Activated naive CD4-positive, alpha-beta T cell treated with anti-CD3 and anti-CD28 coated beads, Interleukin-2, amount 50 U/mL, for 16 hours (primary cell): Measurements from ENCODE around the gene RERGL.
"Not testable (repeated sequence)": the region's sequence is repeated elsewhere in the genome, so short reads cannot be mapped to it uniquely, and the experiment has no call there.

Experiments used
- DNase-seq: peaks from one replicate; pipeline ENCODE4 v3.0.0-alpha.2; 2020

RERGL gene, protein sequence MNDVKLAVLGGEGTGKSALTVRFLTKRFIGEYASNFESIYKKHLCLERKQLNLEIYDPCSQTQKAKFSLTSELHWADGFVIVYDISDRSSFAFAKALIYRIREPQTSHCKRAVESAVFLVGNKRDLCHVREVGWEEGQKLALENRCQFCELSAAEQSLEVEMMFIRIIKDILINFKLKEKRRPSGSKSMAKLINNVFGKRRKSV

GRCh38 chr12:18090093-18090492 is at the start of gene RERGL:
Gene RERGL (minus strand): TSS chr12:18090193. CDS start chr12:18090140, 53 bp downstream.
- DNase-seq: no peak

- no peak for DNase-seq
Measured at GRCh38 chr12:18139254-18139653, 49.3 kb upstream of the RERGL start.

DNA sequence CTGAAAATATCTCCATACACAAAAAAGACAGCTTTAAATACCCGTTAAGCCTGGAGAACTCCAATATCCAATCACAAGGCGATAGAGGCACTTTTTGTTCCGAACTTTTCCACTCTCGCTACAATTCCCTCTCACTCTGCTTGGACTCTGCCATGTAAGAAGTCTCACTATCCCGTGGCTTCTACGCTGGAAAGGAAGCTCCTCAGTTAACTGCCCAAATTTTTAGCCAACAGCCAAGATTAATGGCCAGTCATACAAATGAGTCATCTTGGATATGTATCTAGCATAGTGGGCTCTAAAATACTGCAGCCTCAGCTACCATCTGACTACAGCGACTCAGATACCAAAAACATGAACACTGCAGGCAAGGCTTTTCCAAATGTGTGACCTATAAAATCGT is 45.5 kb upstream of the RERGL start:
- DNase-seq: no peak

DNA sequence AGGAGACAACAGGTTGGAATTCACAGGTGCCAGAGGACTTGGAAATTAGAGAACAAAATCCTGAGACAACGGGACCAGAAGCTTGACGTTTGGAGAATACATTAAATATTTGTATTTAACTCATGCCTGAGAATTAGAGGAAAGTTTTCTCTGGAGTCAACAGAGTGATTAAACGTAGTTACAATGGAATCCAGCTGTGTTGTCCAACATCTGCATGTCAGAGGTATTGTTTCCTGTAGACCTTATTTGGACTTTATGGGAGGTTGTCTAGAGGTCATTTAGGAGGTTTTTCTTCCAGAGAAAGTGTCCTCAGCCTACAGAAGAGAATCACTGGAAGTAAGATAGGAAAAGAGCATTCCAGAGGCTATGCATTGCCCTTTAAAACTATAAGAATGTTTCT is 45.1 kb upstream of the RERGL start:
- DNase-seq: no peak

DNA sequence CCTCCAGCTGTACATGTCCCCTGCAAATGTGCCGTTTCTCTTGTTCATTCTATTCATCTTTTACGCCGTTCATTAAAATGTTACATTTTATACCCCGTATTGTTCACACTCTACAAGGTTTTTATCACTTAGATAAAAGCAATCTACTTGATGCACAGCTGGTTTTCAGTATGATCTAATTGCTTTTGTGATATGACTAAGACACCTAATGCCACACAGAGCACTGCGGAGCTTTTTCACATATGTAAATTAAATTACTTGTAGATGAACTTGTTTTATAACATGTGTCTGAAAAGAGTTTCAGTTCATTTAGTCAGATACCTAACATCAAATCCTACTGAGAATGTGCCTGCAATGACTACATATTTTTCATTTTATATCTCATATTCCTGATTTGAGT is 40.9 kb upstream of the RERGL start:
- no peak for DNase-seq

DNA sequence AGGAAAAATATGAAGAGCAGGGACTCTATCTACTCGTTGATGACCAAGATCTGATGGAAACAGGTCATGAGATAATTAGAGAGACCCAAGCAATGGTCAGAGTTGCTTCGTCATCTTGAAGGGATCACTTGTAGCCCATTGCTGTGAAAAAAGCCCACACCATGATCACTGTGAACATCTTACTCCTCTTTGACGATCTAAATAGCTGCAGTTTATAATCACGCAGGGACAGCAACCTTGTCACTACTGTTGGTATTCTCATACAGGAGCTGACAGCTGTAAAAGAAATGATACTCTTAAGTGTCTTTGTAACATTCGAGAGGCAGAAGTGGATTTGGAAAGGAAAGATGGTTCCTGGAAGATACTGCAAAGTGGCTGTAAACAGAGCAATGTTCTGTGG is 33.7 kb upstream of the RERGL start:
- DNase-seq: no peak

- no peak for DNase-seq
Measured at GRCh38 chr12:18120899-18121298, 30.9 kb upstream of the RERGL start.

GRCh38 chr12:18108611-18109010 is 18.6 kb upstream of the RERGL start:
- DNase-seq: no peak

- DNase-seq: no peak
Measured at GRCh38 chr12:18103624-18104023, 13.6 kb upstream of the RERGL start.

GRCh38 chr12:18101043-18101442 is 11.1 kb upstream of the RERGL start:
- DNase-seq: no peak

- DNase-seq: no peak
Measured at GRCh38 chr12:18084080-18084479, 5.9 kb downstream of the RERGL start.

- DNase-seq: no peak
Measured at GRCh38 chr12:18079541-18080246, 10.3 kb downstream of the RERGL start.

DNA sequence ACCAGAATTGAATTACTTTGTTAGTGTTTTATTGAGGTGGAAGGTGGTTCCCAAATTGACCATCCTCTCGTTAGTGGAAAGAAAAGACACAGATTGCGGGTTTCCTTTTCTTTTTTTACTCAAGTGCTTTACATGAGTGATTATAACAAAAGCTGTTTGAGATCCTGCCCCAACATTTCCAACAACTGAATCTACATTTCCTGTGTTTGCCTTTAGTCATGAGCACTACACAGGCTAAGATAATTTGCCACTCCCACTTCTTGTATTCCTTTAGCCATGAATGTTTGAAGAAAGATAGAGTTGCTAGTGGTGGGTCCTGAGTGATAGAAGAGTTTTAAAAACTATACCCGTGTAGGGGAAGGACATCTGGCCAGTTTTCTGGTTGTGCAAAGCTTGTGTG is 16.0 kb downstream of the RERGL start:
- DNase-seq: no peak

- DNase-seq: no peak
Measured at GRCh38 chr12:18072723-18073122, 17.3 kb downstream of the RERGL start.

- no peak for DNase-seq
Measured at GRCh38 chr12:18071336-18071735, 18.7 kb downstream of the RERGL start.

GRCh38 chr12:18068355-18068754 is 21.6 kb downstream of the RERGL start:
- no peak for DNase-seq

DNA sequence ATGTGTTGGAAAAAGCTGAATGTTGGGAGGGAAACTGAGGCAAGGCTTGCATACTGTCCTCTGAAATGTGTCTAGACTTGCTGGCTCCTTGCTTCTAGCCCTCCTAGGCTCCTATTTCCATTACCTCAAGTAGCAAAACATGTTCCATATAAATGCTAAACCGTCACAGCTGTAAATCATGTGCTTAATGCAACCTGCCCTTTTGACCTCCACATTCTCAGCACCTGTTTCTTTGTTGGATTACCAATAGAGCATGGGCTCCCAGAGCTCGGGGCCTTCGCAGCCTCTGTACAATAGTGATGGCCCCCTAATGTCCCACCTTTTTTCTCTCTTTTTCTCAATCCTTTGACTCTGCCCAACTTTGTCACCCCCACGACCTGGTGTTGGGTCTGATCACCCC is 23.3 kb downstream of the RERGL start:
- DNase-seq: no peak

GRCh38 chr12:18062867-18063266 is 27.1 kb downstream of the RERGL start:
- DNase-seq: not testable (repeated sequence)

- no peak for DNase-seq
Measured at GRCh38 chr12:18057051-18057450, 32.9 kb downstream of the RERGL start.

DNA sequence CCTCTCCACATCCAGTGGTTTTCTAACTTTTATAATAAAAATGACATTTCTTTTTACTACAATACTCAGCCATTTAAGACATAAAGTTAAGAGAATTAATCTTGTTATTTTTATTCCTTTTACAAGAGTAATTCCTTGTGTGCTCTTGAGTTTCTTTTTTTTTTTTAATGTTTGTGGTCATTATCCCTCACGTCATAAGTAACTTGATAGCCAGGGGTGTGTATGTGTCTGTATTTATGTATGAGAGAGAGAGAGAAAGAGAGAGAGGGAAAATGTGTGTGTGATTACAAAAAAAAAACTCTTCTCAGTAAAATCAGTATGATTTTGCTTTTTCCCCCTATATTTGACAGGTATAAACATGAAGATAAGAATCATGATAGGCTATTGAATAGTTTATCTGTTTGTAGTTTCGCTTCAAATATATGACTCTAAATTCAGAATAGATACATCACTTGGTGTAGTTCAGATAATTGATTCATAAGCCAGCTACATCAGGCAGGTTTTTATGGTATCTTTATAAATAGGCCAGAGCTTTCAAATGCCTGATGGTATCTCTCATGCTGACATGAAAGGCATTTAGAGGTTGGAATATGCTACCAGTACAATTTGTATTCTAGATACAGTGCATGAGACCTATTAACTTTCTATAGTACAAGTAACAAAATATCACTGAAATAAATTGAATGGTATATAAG is 34.9 kb downstream of the RERGL start:
- no peak for DNase-seq

GRCh38 chr12:18045446-18045992 is 44.5 kb downstream of the RERGL start:
- no peak for DNase-seq

- not testable (repeated sequence) for DNase-seq
Measured at GRCh38 chr12:18040060-18040742, 49.8 kb downstream of the RERGL start.
